PC-9 (cell line): ENCODE data around the gene NKPD1. TPM values are rescaled to one million over a fixed set of nuclear protein-coding genes. Genes with fewer than 3 reads are reported as not detected.

ENCODE experiments used
- BruUV-seq: library from RNA; stranded (reverse); fragments of 400-500 nt; replicated peaks from 2 replicates; lab custom pipeline; 2021; lab: Mats Ljungman, UMichigan
- CTCF ChIA-PET: fragments of 300-600 bp; sonication (Branson Sonifier 250); formaldehyde crosslinking; loops from one replicate; lab custom pipeline; 2022; ENCODE audit warnings: antibody characterized with exemption; lab: Charles Lee
- POLR2A ChIA-PET: fragments of 300-600 bp; sonication (Branson Sonifier 250); formaldehyde crosslinking; loops from one replicate; lab custom pipeline; 2022; ENCODE audit warnings: antibody characterized with exemption; ENCODE audit not compliant: unreplicated experiment; lab: Charles Lee
- DNase-seq, 2 experiments: peaks; one replicate each; pipeline versions ENCODE4 v3.0.0 to v3.0.0-alpha.2; 2015 to 2022; ENCODE audit warnings: mixed read lengths in 1 of 2
- H2AFZ ChIP-seq: fragments of 200-600 bp; sonication (generic); 2 replicates; pipeline ENCODE4 v1.8.1; 2017; ENCODE audit warnings: antibody characterized with exemption
- H3F3A ChIP-seq: fragments of 200-600 bp; sonication (generic); 2 replicates; pipeline ENCODE4 v1.8.1; 2017; ENCODE audit warnings: antibody characterized with exemption, mild to moderate bottlenecking, low read depth; ENCODE audit not compliant: insufficient read depth
- H3K27ac ChIP-seq: fragments of 200-600 bp; sonication (generic); 2 replicates; pipeline ENCODE4 v1.6.1; 2016; ENCODE audit warnings: mixed run types
- H3K27me3 ChIP-seq: fragments of 200-600 bp; sonication (generic); 2 replicates; pipeline ENCODE4 v1.6.1; 2016; ENCODE audit warnings: low read depth, mixed run types; ENCODE audit not compliant: insufficient read depth
- H3K36me3 ChIP-seq: fragments of 200-600 bp; sonication (generic); 2 replicates; pipeline ENCODE4 v1.6.1; 2016; ENCODE audit warnings: low read depth, mixed run types
- H3K4me1 ChIP-seq: fragments of 200-600 bp; sonication (generic); replicated peaks from 2 replicates; pipeline ENCODE4 v1.6.1; 2016; ENCODE audit warnings: mixed run types; ENCODE audit not compliant: insufficient read depth
- H3K4me2 ChIP-seq: fragments of 200-600 bp; sonication (generic); 2 replicates; pipeline ENCODE4 v1.6.1; 2017; ENCODE audit warnings: mixed run types
- H3K4me3 ChIP-seq: fragments of 200-600 bp; sonication (generic); 2 replicates; pipeline ENCODE4 v1.6.1; 2016; ENCODE audit warnings: mixed run types
- H3K79me2 ChIP-seq: fragments of 200-600 bp; sonication (generic); 2 replicates; pipeline ENCODE4 v1.6.1; 2017; ENCODE audit warnings: low read depth, mixed run types
- H3K9me2 ChIP-seq: fragments of 200-600 bp; sonication (generic); 2 replicates; pipeline ENCODE4 v1.8.1; 2017; ENCODE audit warnings: mild to moderate bottlenecking; ENCODE audit not compliant: insufficient read depth
- H3K9me3 ChIP-seq: fragments of 200-600 bp; sonication (generic); 2 replicates; pipeline ENCODE4 v1.8.1; 2016; ENCODE audit warnings: low read depth; ENCODE audit not compliant: insufficient read depth
- H4K20me1 ChIP-seq: fragments of 200-600 bp; sonication (generic); 2 replicates; pipeline ENCODE4 v1.8.1; 2017; ENCODE audit not compliant: insufficient read depth
- CTCF ChIP-seq: fragments of 200-600 bp; sonication (generic); conservative IDR thresholded peaks from 2 replicates; pipeline ENCODE4 v1.6.1; 2017; ENCODE audit warnings: mixed run types, antibody characterized with exemption, mild to moderate bottlenecking, moderate library complexity
- EZH2 ChIP-seq: fragments of 200-600 bp; sonication (generic); IDR thresholded peaks from 2 replicates; pipeline ENCODE4 v1.8.0; 2017; ENCODE audit warnings: antibody characterized with exemption, low read depth
- intact Hi-C: fragments of 100-400 bp; cut with micrococcal nuclease; formaldehyde crosslinking; loops from one replicate; pipeline ENCODE4 v1.10.0; 2022; ENCODE audit not compliant: unreplicated experiment
- total RNA-seq: library from RNA; stranded (reverse); gene quantifications from 2 replicates; pipeline ENCODE4 v1.2.3, GENCODE V29; 2021

Gene NKPD1
- total RNA-seq, 1 experiment from 2014 or later: 0.37 TPM

GRCh38 chr19:45151320-45151719 is 9.5 kb downstream of the NKPD1 start:
- Histone ChIP-seq H3K36me3 (no peaks in the 10 kb centered on the region), H2AFZ (no peak overlapping the region), H3F3A (peaks cover 49% of the 10 kb centered on the region; the same call in 1 of the 2 replicates), H3K27ac (0 out of 2 replicates have a peak overlapping the region, but pooled peaks have one; percentile 7), H4K20me1 (peaks cover 10% of the 10 kb centered on the region; the same call in 1 of the 2 replicates), H3K4me2 (peak overlapping the region; percentile 21; the same call in 1 of the 2 replicates), H3K9me2 (no peaks in the 10 kb centered on the region), H3K4me1 (peaks cover 35% of the 10 kb centered on the region), H3K79me2 (no peaks in the 10 kb centered on the region), H3K27me3 (no peaks in the 10 kb centered on the region), H3K4me3 (no peak overlapping the region), H3K9me3 (no peaks in the 10 kb centered on the region)
- TF ChIP-seq CTCF (no peak), EZH2 (no peak)
- DNase-seq: no peak
- intact Hi-C loops: loop anchor here (5.0 kb wide), 1 partner anchor 59 kb away; the partner anchor contains the start of gene PPP1R37
- no TSS peak for BruUV-seq
- ChIA-PET CTCF (no interaction called here), POLR2A (no interaction called here)

GRCh38 chr19:45150751-45151281 is 10.0 kb downstream of the NKPD1 start:
- Histone ChIP-seq H3K4me1 (peaks cover 31% of the 10 kb centered on the region), H3K27me3 (no peaks in the 10 kb centered on the region), H3K9me2 (no peaks in the 10 kb centered on the region), H3F3A (peaks cover 49% of the 10 kb centered on the region; the same call in 1 of the 2 replicates), H3K79me2 (no peaks in the 10 kb centered on the region), H3K4me3 (no peak overlapping the region), H3K27ac (0 out of 2 replicates have a peak overlapping the region, but pooled peaks have one; percentile 7), H3K9me3 (no peaks in the 10 kb centered on the region), H4K20me1 (peaks cover 10% of the 10 kb centered on the region; the same call in 1 of the 2 replicates), H3K36me3 (no peaks in the 10 kb centered on the region), H3K4me2 (peak overlapping the region; percentile 21; the same call in 1 of the 2 replicates), H2AFZ (no peak overlapping the region)
- intact Hi-C loops: loop anchor here (1.0 to 5.0 kb wide), 2 partner anchors 27 to 59 kb away; partner anchors contain the start of genes BLOC1S3, PPP1R37 and TRAPPC6A
- BruUV-seq: no TSS peak
- ChIA-PET POLR2A (interaction anchor here (0.6 kb wide), 1 partner anchor 574 kb away, joined by 5 read pairs; no protein-coding TSS in a partner anchor), CTCF (no interaction called here)
- TF ChIP-seq CTCF (no peak), EZH2 (no peak)
- DNase-seq: peak; percentile 63 to 87

- Histone ChIP-seq H2AFZ (no peak overlapping the region), H3K79me2 (no peaks in the 10 kb centered on the region), H3F3A (peaks cover 44% of the 10 kb centered on the region; the same call in 1 of the 2 replicates), H3K9me2 (no peaks in the 10 kb centered on the region), H3K9me3 (no peaks in the 10 kb centered on the region), H3K36me3 (no peaks in the 10 kb centered on the region), H3K27me3 (no peaks in the 10 kb centered on the region), H3K27ac (no peak overlapping the region), H3K4me2 (peak overlapping the region; percentile 21; the same call in 1 of the 2 replicates), H3K4me1 (peaks cover 31% of the 10 kb centered on the region), H4K20me1 (peaks cover 10% of the 10 kb centered on the region; the same call in 1 of the 2 replicates), H3K4me3 (no peak overlapping the region)
- CTCF ChIA-PET: no interaction called here
- intact Hi-C loops: loop anchor here (1.0 to 5.0 kb wide), 2 partner anchors 28 to 58 kb away; partner anchors contain the start of genes BLOC1S3, PPP1R37 and TRAPPC6A
- POLR2A ChIA-PET: interaction anchor here (0.6 kb wide), 1 partner anchor 573 kb away, joined by 5 read pairs; no protein-coding TSS in a partner anchor
- TF ChIP-seq CTCF (no peak), EZH2 (no peak)
- BruUV-seq: no TSS peak
- DNase-seq: no peak
Observed at GRCh38 chr19:45150180-45150579, 10.6 kb downstream of the NKPD1 start.
